Endodermal cell (in vitro differentiated cells): ENCODE measurements around the gene CARD14. TPM values are rescaled to one million over a fixed set of nuclear protein-coding genes. Genes with fewer than 3 reads are reported as not detected.

Source experiments
- DNase-seq: peaks from one replicate; pipeline ENCODE4 v3.0.0-alpha.2; 2017
- H3K27ac ChIP-seq: 2 replicates; pipeline ENCODE4 v1.5.1; 2013; ENCODE audit warnings: mild to moderate bottlenecking, low read depth, low read length, moderate library complexity
- H3K27me3 ChIP-seq: 2 replicates; pipeline ENCODE4 v1.6.1; 2013; ENCODE audit warnings: mild to moderate bottlenecking, low read length, moderate library complexity; ENCODE audit not compliant: insufficient read depth, control insufficient read depth, poor library complexity, severe bottlenecking
- H3K36me3 ChIP-seq: 2 replicates; pipeline ENCODE4 v1.7.0; 2013; ENCODE audit warnings: mild to moderate bottlenecking, low read length, moderate library complexity; ENCODE audit not compliant: control insufficient read depth, insufficient read depth
- H3K4me1 ChIP-seq: one replicate; pipeline ENCODE4 v1.7.0; 2013; ENCODE audit warnings: low read length; ENCODE audit not compliant: control insufficient read depth, insufficient read depth
- H3K4me3 ChIP-seq: 2 replicates; pipeline ENCODE4 v1.5.1; 2013; ENCODE audit warnings: mild to moderate bottlenecking, low read length, moderate library complexity
- H3K9ac ChIP-seq: 2 replicates; pipeline ENCODE4 v1.6.1; 2013; ENCODE audit warnings: mild to moderate bottlenecking, low read length, moderate library complexity; ENCODE audit not compliant: poor library complexity, severe bottlenecking; ENCODE audit errors: extremely low read depth
- H3K9me3 ChIP-seq: 2 replicates; pipeline ENCODE4 v1.6.1; 2013; ENCODE audit warnings: mild to moderate bottlenecking, low read length, moderate library complexity; ENCODE audit not compliant: control insufficient read depth
- H3K27ac Mint-ChIP-seq: 2 replicates; pipeline ENCODE4 v1.8.0; 2020; ENCODE audit warnings: mixed read lengths
- H3K27me3 Mint-ChIP-seq: 2 replicates; pipeline ENCODE4 v1.8.0; 2021; ENCODE audit warnings: mild to moderate bottlenecking, mixed read lengths; ENCODE audit not compliant: insufficient read depth
- H3K36me3 Mint-ChIP-seq: 2 replicates; pipeline ENCODE4 v1.8.0; 2020; ENCODE audit warnings: low read depth, mixed read lengths
- H3K4me1 Mint-ChIP-seq: 2 replicates; pipeline ENCODE4 v1.8.0; 2020; ENCODE audit warnings: mixed read lengths
- H3K4me3 Mint-ChIP-seq: 2 replicates; pipeline ENCODE4 v1.8.0; 2020; ENCODE audit warnings: mild to moderate bottlenecking, moderate library complexity, mixed read lengths
- H3K9me3 Mint-ChIP-seq: 2 replicates; pipeline ENCODE4 v1.8.0; 2020; ENCODE audit warnings: mild to moderate bottlenecking, mixed read lengths
- WGBS, 2 experiments: methylation state at CpG; one replicate each; pipeline versions ENCODE4 v1.1.5 to v1.1.7; 2013; ENCODE audit warnings: missing lambda C conversion rate in 2 of 2, mixed read lengths in 1 of 2; ENCODE audit not compliant: insufficient coverage in 1 of 2, insufficient read length in 1 of 2; 5-methylcytosine and 5-hydroxymethylcytosine counted together
- total RNA-seq, 2 donors: library from RNA; stranded (reverse); fragmentation: NEBNext Ultra II Directional in 1 of 2; extraction: Animal tissue kit (Norgen Biotek cat#: 25700) in 1 of 2; gene quantifications; 2 replicates in 1 of 2; 3 replicates in 1 of 2; pipeline ENCODE4 v1.2.1, GENCODE V29; 2021
- TF ChIP-seq, protein P1 (sequence below): fragments of 200-600 bp; sonication (generic); conservative IDR thresholded peaks from 2 replicates; pipeline ENCODE4 v1.5.0; 2021; ENCODE audit warnings: antibody characterized with exemption, mild to moderate bottlenecking

The CARD14 gene
- total RNA-seq, 2 donors from 2014 or later = 0.31 TPM; not detected in 1

GRCh38 chr17:80138856-80139426, 30.9 kb upstream of the CARD14 start:
- no peak overlapping the region for H3K9ac ChIP-seq
- no peaks in the 10 kb centered on the region for H3K27me3 Mint-ChIP-seq
- no peaks in the 10 kb centered on the region for H3K9me3 ChIP-seq
- no peak overlapping the region for H3K4me3 ChIP-seq
- peaks cover 89% of the 10 kb centered on the region for H3K36me3 Mint-ChIP-seq
- H3K27me3 ChIP-seq = no peaks in the 10 kb centered on the region
- peaks cover 95% of the 10 kb centered on the region for H3K36me3 ChIP-seq
- no peak overlapping the region for H3K4me3 Mint-ChIP-seq
- 98 to 99% methylated on average over 17 to 18 of the region's 18 CpGs for WGBS, 2 experiments
- H3K9me3 Mint-ChIP-seq = no peaks in the 10 kb centered on the region
- no peaks in the 10 kb centered on the region for H3K4me1 Mint-ChIP-seq
- no peak overlapping the region for H3K27ac ChIP-seq
- H3K4me1 ChIP-seq = no peaks in the 10 kb centered on the region
- DNase-seq = peak; percentile 28
- H3K27ac Mint-ChIP-seq = no peak overlapping the region
- TF ChIP-seq, protein P1, sequence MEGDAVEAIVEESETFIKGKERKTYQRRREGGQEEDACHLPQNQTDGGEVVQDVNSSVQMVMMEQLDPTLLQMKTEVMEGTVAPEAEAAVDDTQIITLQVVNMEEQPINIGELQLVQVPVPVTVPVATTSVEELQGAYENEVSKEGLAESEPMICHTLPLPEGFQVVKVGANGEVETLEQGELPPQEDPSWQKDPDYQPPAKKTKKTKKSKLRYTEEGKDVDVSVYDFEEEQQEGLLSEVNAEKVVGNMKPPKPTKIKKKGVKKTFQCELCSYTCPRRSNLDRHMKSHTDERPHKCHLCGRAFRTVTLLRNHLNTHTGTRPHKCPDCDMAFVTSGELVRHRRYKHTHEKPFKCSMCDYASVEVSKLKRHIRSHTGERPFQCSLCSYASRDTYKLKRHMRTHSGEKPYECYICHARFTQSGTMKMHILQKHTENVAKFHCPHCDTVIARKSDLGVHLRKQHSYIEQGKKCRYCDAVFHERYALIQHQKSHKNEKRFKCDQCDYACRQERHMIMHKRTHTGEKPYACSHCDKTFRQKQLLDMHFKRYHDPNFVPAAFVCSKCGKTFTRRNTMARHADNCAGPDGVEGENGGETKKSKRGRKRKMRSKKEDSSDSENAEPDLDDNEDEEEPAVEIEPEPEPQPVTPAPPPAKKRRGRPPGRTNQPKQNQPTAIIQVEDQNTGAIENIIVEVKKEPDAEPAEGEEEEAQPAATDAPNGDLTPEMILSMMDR = no peak

DNA sequence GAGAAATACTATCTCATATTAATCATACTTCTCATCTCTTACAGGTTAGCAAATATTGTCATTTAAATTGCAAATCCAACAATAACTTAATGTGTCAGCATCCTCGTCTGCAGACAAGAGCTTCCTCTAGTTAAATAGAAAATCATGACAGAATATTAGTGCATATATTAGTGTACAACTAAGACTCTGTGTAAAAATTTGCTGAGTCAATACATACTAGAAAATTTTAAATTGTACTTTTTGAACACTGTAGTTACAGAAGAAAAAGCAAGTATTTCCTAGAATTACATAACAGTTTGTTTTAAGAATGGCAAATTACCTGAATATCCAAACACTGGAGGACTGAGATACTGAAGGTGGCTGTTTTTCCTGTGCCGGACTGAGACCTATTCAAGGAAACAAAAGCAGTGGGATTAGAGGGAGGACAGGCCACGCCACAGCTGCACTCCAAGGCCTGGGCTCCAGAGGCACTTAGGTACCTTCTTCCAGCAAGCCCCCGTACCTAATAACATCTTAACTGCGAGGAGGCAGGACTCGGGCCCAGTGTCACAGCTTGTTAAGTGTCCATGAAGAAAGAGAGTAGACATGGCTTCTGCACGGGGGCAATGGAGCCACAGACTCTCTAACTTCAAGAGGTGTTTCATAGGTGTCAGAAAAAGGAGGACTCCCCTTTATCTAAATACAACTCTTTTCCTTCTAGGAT, 28.2 kb upstream of the CARD14 start:
- Mint-ChIP-seq H3K4me3 (no peak overlapping the region), H3K9me3 (no peaks in the 10 kb centered on the region)

DNA sequence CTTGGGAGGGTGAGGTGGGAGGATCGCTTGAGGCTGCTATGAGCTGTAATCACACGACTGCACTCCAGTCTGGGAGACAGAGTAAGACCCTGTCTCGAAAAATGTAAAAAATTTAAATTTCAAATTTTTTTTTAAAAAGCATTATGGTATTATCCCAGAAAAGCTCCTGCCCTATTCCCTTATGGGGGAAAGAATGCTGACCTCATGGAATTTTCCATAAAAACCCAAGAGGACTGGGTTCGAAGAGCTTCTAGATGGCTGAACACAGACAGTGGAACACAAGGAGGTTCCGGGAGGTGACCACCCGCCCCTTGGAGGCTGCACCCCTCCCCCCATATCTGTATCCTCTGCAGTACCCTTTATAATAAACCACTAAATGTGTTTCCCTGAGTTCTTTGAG, 26.9 kb upstream of the CARD14 start:
- peak; percentile 9 for DNase-seq
- WGBS, 2 experiments = 93 to 97% methylated on average over 4 to 5 of the region's 6 CpGs
- Histone ChIP-seq H3K4me3 (no peak overlapping the region), H3K4me1 (no peaks in the 10 kb centered on the region), H3K9me3 (no peaks in the 10 kb centered on the region), H3K27me3 (no peaks in the 10 kb centered on the region), H3K27ac (no peak overlapping the region), H3K9ac (no peak overlapping the region), H3K36me3 (peaks cover 71% of the 10 kb centered on the region)
- no peak overlapping the region for H3K27ac Mint-ChIP-seq
- TF ChIP-seq, protein P1 = no peak
- H3K27me3 Mint-ChIP-seq = no peaks in the 10 kb centered on the region
- H3K9me3 Mint-ChIP-seq = no peaks in the 10 kb centered on the region
- H3K36me3 Mint-ChIP-seq = peaks cover 63% of the 10 kb centered on the region
- H3K4me3 Mint-ChIP-seq = no peak overlapping the region
- peaks cover 12% of the 10 kb centered on the region for H3K4me1 Mint-ChIP-seq

More for the DNA sequence above, 28.2 kb upstream of the CARD14 start:
- Histone ChIP-seq H3K9me3 (no peaks in the 10 kb centered on the region), H3K36me3 (peaks cover 84% of the 10 kb centered on the region), H3K9ac (no peak overlapping the region), H3K27me3 (no peaks in the 10 kb centered on the region), H3K4me1 (no peaks in the 10 kb centered on the region), H3K4me3 (no peak overlapping the region), H3K27ac (no peak overlapping the region)
- H3K27me3 Mint-ChIP-seq = no peaks in the 10 kb centered on the region
- peak; percentile 31 for DNase-seq
- H3K4me1 Mint-ChIP-seq = peaks cover 12% of the 10 kb centered on the region
- H3K36me3 Mint-ChIP-seq = peaks cover 76% of the 10 kb centered on the region
- no peak overlapping the region for H3K27ac Mint-ChIP-seq
- WGBS, 2 experiments = 96% methylated on average over 4 to 6 of the region's 7 CpGs
- TF ChIP-seq, protein P1 = no peak
